K562 (cell line): Measurements from ENCODE around the gene PLOD1. TPM values are rescaled to one million over a fixed set of nuclear protein-coding genes. Genes with fewer than 3 reads are reported as not detected.

Experiments
- ATAC-seq: fragments of 200-7000 bp; cut with Tn5 transposase; 3 replicates; pipeline ENCODE4 v1.9.1; 2020; ENCODE audit warnings: moderate library complexity
- BruUV-seq: library from RNA; stranded (reverse); fragments of 400-500 nt; replicated peaks from 2 replicates; lab custom pipeline; 2021; lab: Mats Ljungman, UMichigan
- CTCF ChIA-PET: fragments of 300-600 bp; formaldehyde crosslinking; extraction: SDS; loops from one replicate; lab custom pipeline; 2021; ENCODE audit warnings: low intra/inter-chr PET ratio; lab: Yijun Ruan, JAX
- POLR2A ChIA-PET: fragments of 300-600, 350-650 bp; sonication (Branson Sonifier 250); formaldehyde crosslinking; extraction: SDS; loops from one replicate; lab custom pipeline; 2021; ENCODE audit warnings: antibody characterized with exemption, inconsistent platforms; lab: Yijun Ruan, JAX
- DNase-seq, 4 experiments: peaks; one replicate each; pipeline versions ENCODE4 v3.0.0 to v3.0.0-alpha.2; 2011 to 2018; ENCODE audit warnings: low spot score in 3 of 4, mixed read lengths in 3 of 4; ENCODE audit errors: extremely low read depth in 1 of 4
- FAIRE-seq: peaks from 2 replicates; lab custom pipeline; 2011; peaks lifted over from hg19 to GRCh38; lab: Jason Lieb, UNC
- H2AFZ ChIP-seq: 2 replicates; pipeline ENCODE4 v1.6.0; 2011; ENCODE audit warnings: low read depth, low read length, control low read depth, inconsistent platforms
- H3K27ac ChIP-seq: fragments of 200-600 bp; 3 replicates; pipeline ENCODE4 v1.8.0; 2011; ENCODE audit warnings: low read depth, mild to moderate bottlenecking, control low read depth, inconsistent platforms, low read length, moderate library complexity, mixed read lengths; ENCODE audit errors: extremely low read depth
- H3K27me3 ChIP-seq, 2 experiments: fragments of 300-600 bp in 1 of 2; 2 replicates in 1 of 2; 3 replicates in 1 of 2; pipeline versions ENCODE4 v1.6.0 to v1.8.0; 2011; ENCODE audit warnings: inconsistent platforms in 2 of 2, low read length in 2 of 2, mild to moderate bottlenecking in 1 of 2, mixed read lengths in 1 of 2, moderate library complexity in 1 of 2; ENCODE audit not compliant: control insufficient read depth in 2 of 2, insufficient read depth in 2 of 2
- H3K36me3 ChIP-seq: fragments of 300-600 bp; 3 replicates; pipeline ENCODE4 v1.8.0; 2011; ENCODE audit warnings: mild to moderate bottlenecking, low read length, inconsistent platforms; ENCODE audit not compliant: control insufficient read depth, insufficient read depth
- H3K4me1 ChIP-seq, 2 experiments: fragments of 200-600 bp in 1 of 2; replicated peaks in 1 of 2; 2 replicates in 1 of 2; 3 replicates in 1 of 2; pipeline versions ENCODE4 v1.5.1 to v1.8.0; 2011; ENCODE audit warnings: inconsistent platforms in 2 of 2, low read length in 2 of 2, mild to moderate bottlenecking in 1 of 2, mixed read lengths in 1 of 2, moderate library complexity in 1 of 2; ENCODE audit not compliant: control insufficient read depth in 2 of 2, insufficient read depth in 2 of 2
- H3K4me2 ChIP-seq: 2 replicates; pipeline ENCODE4 v1.6.1; 2011; ENCODE audit warnings: low read length, control low read depth, inconsistent platforms, mixed read lengths; ENCODE audit not compliant: insufficient read depth
- H3K4me3 ChIP-seq: fragments of 200-600 bp; sonication (generic), shearing (Covaris generic); 2 replicates; pipeline ENCODE4 v1.5.1; 2016; ENCODE audit warnings: control low read depth, inconsistent platforms
- H3K79me2 ChIP-seq: fragments of 200-600 bp; 3 replicates; pipeline ENCODE4 v1.8.0; 2011; ENCODE audit warnings: low read length, inconsistent platforms; ENCODE audit not compliant: control insufficient read depth, insufficient read depth
- H3K9ac ChIP-seq, 2 experiments: 2 replicates each; pipeline versions ENCODE4 v1.6.0 to v1.6.1; 2011; ENCODE audit warnings: low read depth in 2 of 2, low read length in 2 of 2, control low read depth in 1 of 2, inconsistent platforms in 1 of 2, mild to moderate bottlenecking in 1 of 2, mixed read lengths in 1 of 2; ENCODE audit not compliant: insufficient read depth in 1 of 2
- H3K9me1 ChIP-seq: one replicate; pipeline ENCODE4 v1.6.0; 2011; ENCODE audit warnings: inconsistent platforms, mild to moderate bottlenecking, low read length, moderate library complexity; ENCODE audit not compliant: control insufficient read depth, insufficient read depth
- H3K9me3 ChIP-seq: replicated peaks from 2 replicates; pipeline ENCODE4 v1.5.1; 2011; ENCODE audit warnings: low read depth, low read length, inconsistent platforms; ENCODE audit not compliant: control insufficient read depth, insufficient read depth
- H4K20me1 ChIP-seq: replicated peaks from 2 replicates; pipeline ENCODE4 v1.6.1; 2011; ENCODE audit warnings: low read length, inconsistent platforms, mixed read lengths; ENCODE audit not compliant: control insufficient read depth, insufficient read depth
- ATF3 ChIP-seq, 2 experiments: fragments of 450-650 bp in 1 of 2; sonication (generic) in 1 of 2; formaldehyde crosslinking in 1 of 2; IDR thresholded peaks in 1 of 2; conservative IDR thresholded peaks in 1 of 2; 2 replicates each; pipeline versions ENCODE4 v1.6.1 to v1.8.1; 2016 to 2023; ENCODE audit warnings: mild to moderate bottlenecking in 2 of 2, moderate library complexity in 2 of 2, inconsistent platforms in 1 of 2, missing genetic modification reagents in 1 of 2
- CEBPB ChIP-seq: fragments of 450-650 bp; IDR thresholded peaks from 2 replicates; pipeline ENCODE4 v1.6.1; 2016; ENCODE audit warnings: missing genetic modification characterization, missing compliant biosample characterization
- CEBPG ChIP-seq, 3 experiments: fragments of 200-800 bp in 1 of 3; sonication (Bioruptor generic) in 1 of 3; sonication (generic) in 1 of 3; formaldehyde crosslinking in 1 of 3; IDR thresholded peaks in 2 of 3; conservative IDR thresholded peaks in 1 of 3; 2 replicates each; pipeline versions ENCODE4 v1.6.1 to v1.8.0; 2016 to 2022; ENCODE audit warnings: missing compliant biosample characterization in 2 of 3, missing genetic modification characterization in 2 of 3, mild to moderate bottlenecking in 1 of 3, missing genetic modification reagents in 1 of 3
- MTA2 ChIP-seq: fragments of 450-650 bp; IDR thresholded peaks from 2 replicates; pipeline ENCODE4 v1.6.1; 2016; ENCODE audit warnings: low read depth
- ZBTB33 ChIP-seq: sonication (generic); formaldehyde crosslinking; IDR thresholded peaks from 2 replicates; pipeline ENCODE4 v1.8.1; 2023; ENCODE audit warnings: mild to moderate bottlenecking, missing genetic modification reagents
- WGBS: fragments of 100-300 bp; shearing (Covaris generic); methylation state at CpG from one replicate; pipeline ENCODE4 v1.1.6; 2016; ENCODE audit warnings: low coverage, mixed read lengths; ENCODE audit not compliant: insufficient coverage; ENCODE audit errors: missing lambda C conversion rate; 5-methylcytosine and 5-hydroxymethylcytosine counted together
- in situ Hi-C: fragments of 300-500 bp; cut with MboI; formaldehyde crosslinking; loops from 4 replicates; pipeline ENCODE4 v1.15.0; 2018; ENCODE audit warnings: inconsistent platforms, mixed read lengths
- intact Hi-C: fragments of 100-400 bp; cut with micrococcal nuclease; formaldehyde crosslinking; loops from 2 replicates; pipeline ENCODE4 v1.14.2; 2022
- polyA plus RNA-seq, 8 experiments: library from polyadenylated mRNA; depleted of rRNA in 4 of 8; stranded (reverse) in 5 of 8; unstranded in 3 of 8; fragments of >200 nt; fragmentation: Nextera tagmentation in 2 of 8; fragmentation: Illumina TruSeq in 1 of 8; extraction: Ambion mirVana in 2 of 8; extraction: Trizol in 1 of 8; gene quantifications; 2 replicates each; pipeline versions ENCODE4 v1.2.1 to v1.2.3, GENCODE V29; 2011 to 2014; ENCODE audit warnings: inconsistent platforms in 1 of 8, missing spikeins in 1 of 8
- total RNA-seq, 7 experiments: library from RNA; depleted of rRNA in 6 of 7; stranded (reverse); fragments of >200 nt in 6 of 7; fragmentation: Illumina TruSeq in 2 of 7; extraction: Trizol in 2 of 7; gene quantifications; 2 replicates each; pipeline versions ENCODE4 v1.2.1 to v1.2.3, GENCODE V29; 2011 to 2021; ENCODE audit warnings: low replicate concordance in 1 of 7
- TF ChIP-seq, protein P1 (sequence below): fragments of 450-650 bp; IDR thresholded peaks from 2 replicates; pipeline ENCODE4 v1.6.1; 2018; ENCODE audit not compliant: partially characterized antibody

The PLOD1 gene
- total and polyA plus RNA-seq, 9 of the 15 experiments (the other 6 are each of a cell fraction or from before 2014, with no cell fraction given) = 16.6 to 90.8 (median 52.7) TPM

GRCh38 chr1:11982010-11982392 is 47.5 kb downstream of the PLOD1 start (continued):
- TF ChIP-seq, protein P1, sequence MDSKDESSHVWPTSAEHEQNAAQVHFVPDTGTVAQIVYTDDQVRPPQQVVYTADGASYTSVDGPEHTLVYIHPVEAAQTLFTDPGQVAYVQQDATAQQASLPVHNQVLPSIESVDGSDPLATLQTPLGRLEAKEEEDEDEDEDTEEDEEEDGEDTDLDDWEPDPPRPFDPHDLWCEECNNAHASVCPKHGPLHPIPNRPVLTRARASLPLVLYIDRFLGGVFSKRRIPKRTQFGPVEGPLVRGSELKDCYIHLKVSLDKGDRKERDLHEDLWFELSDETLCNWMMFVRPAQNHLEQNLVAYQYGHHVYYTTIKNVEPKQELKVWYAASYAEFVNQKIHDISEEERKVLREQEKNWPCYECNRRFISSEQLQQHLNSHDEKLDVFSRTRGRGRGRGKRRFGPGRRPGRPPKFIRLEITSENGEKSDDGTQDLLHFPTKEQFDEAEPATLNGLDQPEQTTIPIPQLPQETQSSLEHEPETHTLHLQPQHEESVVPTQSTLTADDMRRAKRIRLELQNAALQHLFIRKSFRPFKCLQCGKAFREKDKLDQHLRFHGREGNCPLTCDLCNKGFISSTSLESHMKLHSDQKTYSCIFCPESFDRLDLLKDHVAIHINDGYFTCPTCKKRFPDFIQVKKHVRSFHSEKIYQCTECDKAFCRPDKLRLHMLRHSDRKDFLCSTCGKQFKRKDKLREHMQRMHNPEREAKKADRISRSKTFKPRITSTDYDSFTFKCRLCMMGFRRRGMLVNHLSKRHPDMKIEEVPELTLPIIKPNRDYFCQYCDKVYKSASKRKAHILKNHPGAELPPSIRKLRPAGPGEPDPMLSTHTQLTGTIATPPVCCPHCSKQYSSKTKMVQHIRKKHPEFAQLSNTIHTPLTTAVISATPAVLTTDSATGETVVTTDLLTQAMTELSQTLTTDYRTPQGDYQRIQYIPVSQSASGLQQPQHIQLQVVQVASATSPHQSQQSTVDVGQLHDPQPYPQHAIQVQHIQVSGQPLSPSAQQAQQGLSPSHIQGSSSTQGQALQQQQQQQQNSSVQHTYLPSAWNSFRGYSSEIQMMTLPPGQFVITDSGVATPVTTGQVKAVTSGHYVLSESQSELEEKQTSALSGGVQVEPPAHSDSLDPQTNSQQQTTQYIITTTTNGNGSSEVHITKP = peak; percentile 56
- TF ChIP-seq, all 486 proteins: peak for 3

DNA sequence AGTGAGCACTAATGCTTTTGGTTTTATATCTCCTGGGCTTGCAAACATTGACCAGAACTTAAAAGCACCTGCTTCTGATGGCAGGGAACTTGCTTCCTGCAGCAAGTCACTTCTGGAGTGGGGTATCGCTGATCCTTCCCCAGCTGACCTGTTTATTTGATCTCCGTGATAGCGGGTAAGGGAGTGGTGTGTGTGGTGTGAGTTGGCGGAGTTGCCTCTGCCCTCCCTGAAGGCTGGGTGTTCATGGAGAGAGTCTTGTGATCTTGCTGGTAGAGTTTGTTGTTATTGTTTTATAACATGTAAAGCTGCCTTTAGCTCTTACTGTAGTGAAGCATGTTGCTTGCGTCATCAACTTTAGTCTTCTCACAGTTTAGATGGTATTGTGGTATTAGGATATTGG is 49.6 kb downstream of the PLOD1 start:
- no peak overlapping the region; the same call in 1 of the 2 replicates for H3K4me3 ChIP-seq
- no peak for FAIRE-seq
- CTCF ChIA-PET = interaction anchor here (1.0 kb wide), 1 partner anchor 19 kb away, joined by 4 read pairs; no protein-coding TSS in a partner anchor

More for the DNA sequence above, 49.6 kb downstream of the PLOD1 start:
- peak; percentile 31; the same call in 1 of the 2 replicates for TF ChIP-seq ATF3 (IDR thresholded peaks at IDR 0.05)
- no peak for TF ChIP-seq ATF3 (CRISPR knock-in tag; conservative IDR thresholded peaks at IDR 0.05)
- no peak for TF ChIP-seq CEBPG (CRISPR knock-in tag; IDR thresholded peaks at IDR 0.05)
- TF ChIP-seq CEBPG (tag; conservative IDR thresholded peaks at IDR 0.05 in 1 of 2, IDR thresholded peaks at IDR 0.05 in 1 of 2) = peak in 1 of 2 experiments; percentile 41; a peak in 1 of 4 replicates
- no peak for TF ChIP-seq MTA2
- peak; percentile 23; the same call in 1 of the 2 replicates for TF ChIP-seq CEBPB (tag)
- 0 out of 2 replicates have a peak, but pooled peaks have one; percentile 8 for TF ChIP-seq ZBTB33 (CRISPR knock-in tag)
- Histone ChIP-seq H3K27ac (no peak overlapping the region; the same call in 2 of the 3 replicates), H4K20me1 (peaks cover 34% of the 10 kb centered on the region), H3K4me1 (peaks cover 33 to 44% of the 10 kb centered on the region in 2 experiments), H3K36me3 (peaks cover 74% of the 10 kb centered on the region), H3K79me2 (peaks cover 86% of the 10 kb centered on the region), H3K9ac (peak overlapping the region; percentile 11 to 70; a peak in 2 of 4 replicates), H3K9me1 (peaks cover 13% of the 10 kb centered on the region), H2AFZ (no peak overlapping the region), H3K4me2 (peak overlapping the region; percentile 50), H3K9me3 (no peaks in the 10 kb centered on the region), H3K27me3 (no peaks in the 10 kb centered on the region)
- intact Hi-C loops (loop anchor here (5.0 to 10.0 kb wide), 3 partner anchors 77 to 231 kb away; no protein-coding TSS in a partner anchor), in situ Hi-C loops (no loop called here)
- whole genome bisulfite sequencing = 40% methylated on average over 5 of the region's 5 CpGs
- DNase-seq = peak in 2 of 4 experiments; percentile 45 to 47
- BruUV-seq = no TSS peak
- POLR2A ChIA-PET = interaction anchor here (0.7 to 8.1 kb wide), 10 partner anchors 9 to 91 kb away, joined by 3 to 141 read pairs (median 5); partner anchors contain the start of gene MIIP
- no peak for ATAC-seq
